HepG2 (cell line): ENCODE measurements around the gene IZUMO2. TPM values are rescaled to one million over a fixed set of nuclear protein-coding genes. Genes with fewer than 3 reads are reported as not detected.

Source experiments
- ASH2L ChIP-seq: fragments of 300-600, 200-600 bp; sonication (generic); IDR thresholded peaks from 2 replicates; pipeline ENCODE4 v1.7.0; 2017; ENCODE audit warnings: low read depth, mild to moderate bottlenecking, moderate library complexity, mixed read lengths, low read length; ENCODE audit not compliant: insufficient read length
- CCAR2 ChIP-seq: fragments of 200-400 bp; formaldehyde crosslinking; optimal IDR thresholded peaks from 2 replicates; pipeline ENCODE3; 2018; ENCODE audit warnings: low read depth, mild to moderate bottlenecking, low read length, moderate library complexity
- DMAP1 ChIP-seq: IDR thresholded peaks from 2 replicates; pipeline ENCODE4 v1.6.1; 2016
- FOSL1 ChIP-seq: sonication (generic); formaldehyde crosslinking; IDR thresholded peaks from 2 replicates; pipeline ENCODE4 v1.9.0; 2021; ENCODE audit warnings: missing genetic modification reagents, borderline replicate concordance
- GTF2F1 ChIP-seq: fragments of 150-350 bp; IDR thresholded peaks from 2 replicates; pipeline ENCODE4 v1.6.1; 2014; ENCODE audit warnings: low read length
- HOXA3 ChIP-seq: sonication (generic); formaldehyde crosslinking; IDR thresholded peaks from 2 replicates; pipeline ENCODE4 v1.5.0; 2020; ENCODE audit warnings: missing genetic modification reagents
- RBM22 ChIP-seq: fragments of 200-400 bp; formaldehyde crosslinking; optimal IDR thresholded peaks from 2 replicates; pipeline ENCODE3; 2017; ENCODE audit warnings: mild to moderate bottlenecking, low read length, moderate library complexity
- SIN3A ChIP-seq: IDR thresholded peaks from 2 replicates; pipeline ENCODE4 v1.6.1; 2011; ENCODE audit warnings: low read depth, mild to moderate bottlenecking, control low read depth, low read length, borderline replicate concordance
- TBX2 ChIP-seq: sonication (generic); formaldehyde crosslinking; IDR thresholded peaks from 2 replicates; pipeline ENCODE4 v1.5.0; 2020; ENCODE audit warnings: missing genetic modification reagents, mild to moderate bottlenecking, borderline replicate concordance
- ZIK1 ChIP-seq: sonication (generic); formaldehyde crosslinking; IDR thresholded peaks from 2 replicates; pipeline ENCODE4 v1.5.0; 2020; ENCODE audit warnings: mild to moderate bottlenecking, low read depth, missing genetic modification reagents, borderline replicate concordance
- ZNF251 ChIP-seq: sonication (generic); formaldehyde crosslinking; IDR thresholded peaks from 2 replicates; pipeline ENCODE4 v1.9.0; 2021; ENCODE audit warnings: mild to moderate bottlenecking, missing genetic modification reagents
- ZSCAN30 ChIP-seq: sonication (generic); formaldehyde crosslinking; IDR thresholded peaks from 2 replicates; pipeline ENCODE4 v1.5.0; 2020; ENCODE audit warnings: mild to moderate bottlenecking, missing genetic modification reagents
- polyA plus RNA-seq, 8 experiments: library from polyadenylated mRNA; depleted of rRNA in 3 of 8; stranded (reverse) in 7 of 8; unstranded in 1 of 8; fragments of >200 nt; fragmentation: Illumina TruSeq in 4 of 8; extraction: Trizol in 4 of 8; gene quantifications; 2 replicates each; pipeline versions ENCODE4 v1.2.1 to v1.2.3, GENCODE V29; 2011 to 2016; ENCODE audit warnings: low read depth in 4 of 8, missing spikeins in 1 of 8, mixed read lengths in 1 of 8; ENCODE audit not compliant: insufficient read depth in 1 of 8
- total RNA-seq, 5 experiments: library from RNA; depleted of rRNA; stranded (reverse); fragments of >200 nt; fragmentation: Illumina TruSeq; extraction: Trizol; gene quantifications; 2 replicates each; pipeline ENCODE4 v1.2.3, GENCODE V29; 2016; ENCODE audit warnings: low read depth in 1 of 5
- TF ChIP-seq, protein P1 (sequence below): sonication (generic); formaldehyde crosslinking; IDR thresholded peaks from 2 replicates; pipeline ENCODE4 v1.5.1; 2020; ENCODE audit warnings: missing genetic modification reagents, mild to moderate bottlenecking, borderline replicate concordance
- TF ChIP-seq, protein P2 (sequence below): sonication (generic); formaldehyde crosslinking; IDR thresholded peaks from 2 replicates; pipeline ENCODE4 v1.4.0; 2020; ENCODE audit warnings: missing genetic modification reagents, mild to moderate bottlenecking, borderline replicate concordance
- TF ChIP-seq, protein P3 (sequence below): sonication (generic); formaldehyde crosslinking; IDR thresholded peaks from 2 replicates; pipeline ENCODE4 v1.4.0; 2020; ENCODE audit warnings: missing genetic modification reagents
- TF ChIP-seq, protein P4 (sequence below): sonication (generic); formaldehyde crosslinking; IDR thresholded peaks from 2 replicates; pipeline ENCODE4 v1.8.1; 2022; ENCODE audit warnings: mild to moderate bottlenecking, missing genetic modification reagents
- TF ChIP-seq, protein P5 (sequence below): sonication (generic); formaldehyde crosslinking; IDR thresholded peaks from 2 replicates; pipeline ENCODE4 v1.5.0; 2020; ENCODE audit warnings: missing genetic modification reagents, mild to moderate bottlenecking, borderline replicate concordance
- TF ChIP-seq, protein P6 (sequence below): sonication (generic); formaldehyde crosslinking; IDR thresholded peaks from 2 replicates; pipeline ENCODE4 v1.4.0; 2020; ENCODE audit warnings: missing genetic modification reagents

IZUMO2 gene
- total and polyA plus RNA-seq, 2 of the 13 experiments (the other 11 are each of a cell fraction or from before 2014, with no cell fraction given), result not detected

DNA sequence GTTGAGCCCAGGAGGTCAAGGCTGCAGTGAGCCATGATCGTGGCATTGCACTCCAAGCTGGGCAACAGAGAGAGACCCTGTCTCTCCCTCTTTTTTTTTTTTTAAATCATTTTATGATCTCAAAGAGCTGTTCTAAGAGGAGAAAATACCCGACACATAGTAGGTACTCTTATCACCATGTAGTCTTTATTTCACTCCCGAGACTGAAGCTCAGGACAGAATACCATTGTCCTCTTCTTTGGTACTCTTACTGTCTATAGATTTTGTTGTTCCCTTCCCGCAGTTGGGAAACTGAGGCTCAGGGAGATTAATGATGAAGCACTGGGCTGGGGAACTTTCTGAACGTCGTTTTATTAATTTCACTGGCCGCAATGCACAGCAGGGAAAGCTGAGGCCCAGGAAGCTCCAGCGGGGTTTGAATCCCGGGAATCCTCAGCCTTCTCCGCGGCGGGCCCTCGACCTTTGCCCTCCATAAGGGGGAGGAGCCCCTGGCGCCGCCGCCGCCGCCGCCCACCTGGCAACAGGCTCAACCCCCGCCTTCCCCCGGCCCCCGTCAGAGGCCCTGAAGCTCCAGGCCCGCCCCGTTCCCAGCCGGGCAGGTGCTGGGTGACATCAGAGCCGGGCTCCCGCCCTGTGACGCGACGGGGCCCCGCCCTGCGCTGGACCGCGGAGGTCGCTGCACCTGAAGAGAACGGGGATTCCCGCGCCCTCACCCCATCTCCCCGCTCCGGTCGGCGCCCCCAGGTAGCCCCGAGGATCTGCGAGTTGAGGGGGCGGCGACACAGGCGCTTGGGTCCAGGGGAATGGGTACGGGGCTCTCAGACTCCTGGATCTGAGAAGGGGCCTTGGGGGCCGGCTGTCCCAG lies 42.0 kb upstream of the IZUMO2 start (continued):
- TF ChIP-seq, protein P1, sequence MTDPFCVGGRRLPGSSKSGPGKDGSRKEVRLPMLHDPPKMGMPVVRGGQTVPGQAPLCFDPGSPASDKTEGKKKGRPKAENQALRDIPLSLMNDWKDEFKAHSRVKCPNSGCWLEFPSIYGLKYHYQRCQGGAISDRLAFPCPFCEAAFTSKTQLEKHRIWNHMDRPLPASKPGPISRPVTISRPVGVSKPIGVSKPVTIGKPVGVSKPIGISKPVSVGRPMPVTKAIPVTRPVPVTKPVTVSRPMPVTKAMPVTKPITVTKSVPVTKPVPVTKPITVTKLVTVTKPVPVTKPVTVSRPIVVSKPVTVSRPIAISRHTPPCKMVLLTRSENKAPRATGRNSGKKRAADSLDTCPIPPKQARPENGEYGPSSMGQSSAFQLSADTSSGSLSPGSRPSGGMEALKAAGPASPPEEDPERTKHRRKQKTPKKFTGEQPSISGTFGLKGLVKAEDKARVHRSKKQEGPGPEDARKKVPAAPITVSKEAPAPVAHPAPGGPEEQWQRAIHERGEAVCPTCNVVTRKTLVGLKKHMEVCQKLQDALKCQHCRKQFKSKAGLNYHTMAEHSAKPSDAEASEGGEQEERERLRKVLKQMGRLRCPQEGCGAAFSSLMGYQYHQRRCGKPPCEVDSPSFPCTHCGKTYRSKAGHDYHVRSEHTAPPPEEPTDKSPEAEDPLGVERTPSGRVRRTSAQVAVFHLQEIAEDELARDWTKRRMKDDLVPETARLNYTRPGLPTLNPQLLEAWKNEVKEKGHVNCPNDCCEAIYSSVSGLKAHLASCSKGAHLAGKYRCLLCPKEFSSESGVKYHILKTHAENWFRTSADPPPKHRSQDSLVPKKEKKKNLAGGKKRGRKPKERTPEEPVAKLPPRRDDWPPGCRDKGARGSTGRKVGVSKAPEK, result no peak
- TF ChIP-seq CCAR2, result no peak
- no peak for TF ChIP-seq SIN3A
- TF ChIP-seq, protein P2, sequence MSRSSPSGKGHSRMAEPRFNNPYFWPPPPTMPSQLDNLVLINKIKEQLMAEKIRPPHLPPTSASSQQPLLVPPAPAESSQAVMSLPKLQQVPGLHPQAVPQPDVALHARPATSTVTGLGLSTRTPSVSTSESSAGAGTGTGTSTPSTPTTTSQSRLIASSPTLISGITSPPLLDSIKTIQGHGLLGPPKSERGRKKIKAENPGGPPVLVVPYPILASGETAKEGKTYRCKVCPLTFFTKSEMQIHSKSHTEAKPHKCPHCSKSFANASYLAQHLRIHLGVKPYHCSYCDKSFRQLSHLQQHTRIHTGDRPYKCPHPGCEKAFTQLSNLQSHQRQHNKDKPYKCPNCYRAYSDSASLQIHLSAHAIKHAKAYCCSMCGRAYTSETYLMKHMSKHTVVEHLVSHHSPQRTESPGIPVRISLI (CRISPR knock-in tag), result no peak
- TF ChIP-seq, protein P3, sequence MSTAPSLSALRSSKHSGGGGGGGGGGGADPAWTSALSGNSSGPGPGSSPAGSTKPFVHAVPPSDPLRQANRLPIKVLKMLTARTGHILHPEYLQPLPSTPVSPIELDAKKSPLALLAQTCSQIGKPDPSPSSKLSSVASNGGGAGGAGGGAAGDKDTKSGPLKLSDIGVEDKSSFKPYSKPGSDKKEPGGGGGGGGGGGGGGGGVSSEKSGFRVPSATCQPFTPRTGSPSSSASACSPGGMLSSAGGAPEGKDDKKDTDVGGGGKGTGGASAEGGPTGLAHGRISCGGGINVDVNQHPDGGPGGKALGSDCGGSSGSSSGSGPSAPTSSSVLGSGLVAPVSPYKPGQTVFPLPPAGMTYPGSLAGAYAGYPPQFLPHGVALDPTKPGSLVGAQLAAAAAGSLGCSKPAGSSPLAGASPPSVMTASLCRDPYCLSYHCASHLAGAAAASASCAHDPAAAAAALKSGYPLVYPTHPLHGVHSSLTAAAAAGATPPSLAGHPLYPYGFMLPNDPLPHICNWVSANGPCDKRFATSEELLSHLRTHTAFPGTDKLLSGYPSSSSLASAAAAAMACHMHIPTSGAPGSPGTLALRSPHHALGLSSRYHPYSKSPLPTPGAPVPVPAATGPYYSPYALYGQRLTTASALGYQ, result no peak
- TF ChIP-seq TBX2, result peak; percentile 33; the same call in 1 of the 2 replicates
- no peak for TF ChIP-seq ZIK1 (CRISPR knock-in tag)
- TF ChIP-seq HOXA3 (CRISPR knock-in tag), result peak; percentile 82
- TF ChIP-seq, protein P4, sequence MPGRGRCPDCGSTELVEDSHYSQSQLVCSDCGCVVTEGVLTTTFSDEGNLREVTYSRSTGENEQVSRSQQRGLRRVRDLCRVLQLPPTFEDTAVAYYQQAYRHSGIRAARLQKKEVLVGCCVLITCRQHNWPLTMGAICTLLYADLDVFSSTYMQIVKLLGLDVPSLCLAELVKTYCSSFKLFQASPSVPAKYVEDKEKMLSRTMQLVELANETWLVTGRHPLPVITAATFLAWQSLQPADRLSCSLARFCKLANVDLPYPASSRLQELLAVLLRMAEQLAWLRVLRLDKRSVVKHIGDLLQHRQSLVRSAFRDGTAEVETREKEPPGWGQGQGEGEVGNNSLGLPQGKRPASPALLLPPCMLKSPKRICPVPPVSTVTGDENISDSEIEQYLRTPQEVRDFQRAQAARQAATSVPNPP, result no peak
- no peak for TF ChIP-seq ASH2L
- TF ChIP-seq DMAP1 (CRISPR knock-in tag), result no peak; the same call in 1 of the 2 replicates
- TF ChIP-seq ZNF251 (CRISPR knock-in tag), result no peak
- TF ChIP-seq GTF2F1, result no peak
- TF ChIP-seq FOSL1, result no peak
- TF ChIP-seq, protein P5, sequence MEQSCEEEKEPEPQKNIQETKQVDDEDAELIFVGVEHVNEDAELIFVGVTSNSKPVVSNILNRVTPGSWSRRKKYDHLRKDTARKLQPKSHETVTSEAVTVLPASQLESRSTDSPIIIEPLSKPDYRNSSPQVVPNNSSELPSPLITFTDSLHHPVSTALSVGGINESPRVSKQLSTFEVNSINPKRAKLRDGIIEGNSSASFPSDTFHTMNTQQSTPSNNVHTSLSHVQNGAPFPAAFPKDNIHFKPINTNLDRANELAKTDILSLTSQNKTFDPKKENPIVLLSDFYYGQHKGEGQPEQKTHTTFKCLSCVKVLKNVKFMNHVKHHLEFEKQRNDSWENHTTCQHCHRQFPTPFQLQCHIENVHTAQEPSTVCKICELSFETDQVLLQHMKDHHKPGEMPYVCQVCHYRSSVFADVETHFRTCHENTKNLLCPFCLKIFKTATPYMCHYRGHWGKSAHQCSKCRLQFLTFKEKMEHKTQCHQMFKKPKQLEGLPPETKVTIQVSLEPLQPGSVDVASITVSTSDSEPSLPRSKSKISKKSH (CRISPR knock-in tag), result no peak
- TF ChIP-seq ZSCAN30, result no peak
- TF ChIP-seq RBM22, result no peak
- TF ChIP-seq, protein P6, sequence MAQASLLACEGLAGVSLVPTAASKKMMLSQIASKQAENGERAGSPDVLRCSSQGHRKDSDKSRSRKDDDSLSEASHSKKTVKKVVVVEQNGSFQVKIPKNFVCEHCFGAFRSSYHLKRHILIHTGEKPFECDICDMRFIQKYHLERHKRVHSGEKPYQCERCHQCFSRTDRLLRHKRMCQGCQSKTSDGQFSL (CRISPR knock-in tag), result no peak
